SHP77 treated with DMSO at 0.1 percent for 48 hours (cell line): ENCODE data around the gene SMYD3.
A peak's percentile ranks its signal among the peaks of the same experiment; 100 is the strongest.
"Not testable (repeated sequence)": the region's sequence is repeated elsewhere in the genome, so short reads cannot be mapped to it uniquely, and the experiment has no call there.

ENCODE experiments used
- DNase-seq: peaks from one replicate; lab custom pipeline; 2025; lab: John Stamatoyannopoulos, UW

The SMYD3 gene

GRCh38 chr1:245835386-245835785 lies 671.7 kb downstream of the SMYD3 start:
- DNase-seq: no peak

DNA sequence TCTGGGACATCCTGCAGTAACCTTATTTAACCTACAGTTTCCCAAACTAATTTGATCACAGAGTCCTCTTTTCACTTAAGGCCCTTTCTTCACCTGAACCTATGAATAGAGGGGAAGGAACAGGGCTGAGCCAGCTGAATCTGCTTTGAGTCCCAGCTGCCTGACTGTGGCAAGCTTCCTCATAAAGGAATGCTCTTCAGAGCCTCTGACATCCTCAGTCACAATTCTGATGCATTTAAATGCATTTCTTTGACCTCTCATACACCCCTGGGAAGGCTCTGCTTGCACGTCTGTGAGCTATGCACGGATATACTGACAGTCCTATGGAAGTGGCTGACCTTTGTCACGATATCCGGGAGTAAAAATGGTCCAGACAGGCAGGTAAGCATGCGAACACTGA lies 673.1 kb downstream of the SMYD3 start:
- no peak for DNase-seq

GRCh38 chr1:245832771-245833527 lies 674.1 kb downstream of the SMYD3 start:
- DNase-seq: no peak

DNA sequence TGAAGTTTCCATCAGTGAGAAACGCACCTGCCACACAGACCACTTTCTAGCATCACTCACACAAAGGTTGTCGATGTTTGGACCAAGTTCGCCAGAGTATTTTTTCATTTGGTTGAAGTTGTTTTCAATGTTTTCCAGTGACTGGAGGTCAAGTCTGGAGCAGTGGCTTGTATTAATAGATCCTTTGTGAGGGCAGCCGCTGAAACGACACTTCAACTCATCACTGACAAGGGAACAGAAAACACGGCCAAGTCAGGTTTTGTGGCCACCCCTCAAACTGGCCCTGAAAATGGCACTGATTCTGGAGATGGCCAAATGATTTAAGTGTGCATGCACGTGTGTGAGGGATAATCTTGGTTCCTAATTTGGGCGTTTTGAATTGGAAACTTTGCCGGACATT lies 675.6 kb downstream of the SMYD3 start:
- no peak for DNase-seq

GRCh38 chr1:245829826-245830225 lies 677.3 kb downstream of the SMYD3 start:
- DNase-seq: no peak

DNA sequence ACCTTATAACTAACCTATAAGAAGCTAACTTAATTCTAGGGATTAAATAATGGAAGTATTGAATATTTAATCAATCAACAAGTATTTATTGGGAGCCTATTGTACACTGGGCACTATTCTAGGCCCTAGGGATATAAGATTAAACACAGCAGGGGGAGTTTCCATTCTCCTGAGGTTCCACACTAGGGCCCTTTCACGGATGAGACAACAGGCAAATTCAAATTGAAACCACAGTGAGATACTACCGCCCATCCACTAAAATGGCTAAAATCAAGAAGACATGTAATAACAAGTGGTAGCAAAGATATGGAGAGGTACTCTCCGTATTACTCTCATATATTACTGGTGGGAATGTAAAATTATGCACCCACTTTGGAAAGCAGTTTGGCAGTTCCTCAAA lies 677.9 kb downstream of the SMYD3 start:
- DNase-seq: no peak

DNA sequence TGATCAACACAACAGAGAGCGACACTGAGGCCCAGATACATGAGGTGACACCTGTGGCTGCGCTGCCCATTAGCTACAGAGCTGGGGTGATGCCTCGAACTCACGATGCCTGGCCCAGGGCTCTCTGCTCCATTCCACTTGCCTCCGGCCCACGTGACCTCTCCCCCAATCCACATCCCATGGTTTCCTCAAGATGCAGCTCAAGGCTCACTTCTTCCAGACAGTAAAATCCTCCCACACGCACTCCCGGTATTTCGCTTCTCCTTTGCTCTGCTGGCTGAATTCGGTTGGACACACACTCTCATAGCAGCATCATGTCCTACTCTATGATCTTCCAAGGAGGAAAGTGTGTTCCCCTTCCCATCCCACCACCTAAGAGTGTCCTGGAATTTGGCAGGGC lies 679.8 kb downstream of the SMYD3 start:
- DNase-seq: no peak

- no peak for DNase-seq
These were observed 681.8 kb downstream of the SMYD3 start for GRCh38 chr1:245825128-245825901.

GRCh38 chr1:245823408-245824147 lies 683.5 kb downstream of the SMYD3 start:
- no peak for DNase-seq

- no peak for DNase-seq
These were observed 684.1 kb downstream of the SMYD3 start for GRCh38 chr1:245822996-245823395.

DNA sequence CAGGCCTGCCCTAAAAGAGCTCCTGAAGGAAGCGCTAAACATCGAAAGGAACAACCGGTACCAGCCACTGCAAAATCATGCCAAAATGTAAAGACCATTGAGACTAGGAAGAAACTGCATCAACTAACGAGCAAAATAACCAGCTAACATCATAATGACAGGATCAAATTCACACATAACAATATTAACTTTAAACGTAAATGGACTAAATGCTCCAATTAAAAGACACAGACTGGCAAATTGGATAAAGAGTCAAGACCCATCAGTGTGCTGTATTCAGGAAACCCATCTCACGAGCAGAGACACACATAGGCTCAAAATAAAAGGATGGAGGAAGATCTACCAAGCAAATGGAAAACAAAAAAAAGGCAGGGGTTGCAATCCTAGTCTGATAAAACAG lies 688.7 kb downstream of the SMYD3 start:
- DNase-seq: not testable (repeated sequence)

- DNase-seq: peak; percentile 4
These were observed 690.6 kb downstream of the SMYD3 start for GRCh38 chr1:245816496-245816895.

DNA sequence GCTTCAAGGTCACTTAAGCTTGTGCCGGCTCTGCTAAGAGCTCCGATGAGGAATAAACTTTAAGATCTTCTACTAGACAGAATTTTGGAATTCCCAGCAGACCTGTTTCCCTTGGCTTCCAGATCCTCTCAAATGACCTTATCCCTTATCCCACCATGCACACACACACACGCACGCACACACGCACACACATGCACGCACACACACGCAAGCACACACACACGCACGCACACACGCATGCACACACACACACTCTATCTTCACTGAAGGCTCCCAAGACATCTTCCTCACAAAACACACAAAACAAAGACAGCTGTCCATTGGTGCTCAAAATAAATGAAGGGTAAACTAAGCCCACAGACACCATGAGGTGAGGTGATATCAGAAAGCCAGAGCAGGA lies 692.4 kb downstream of the SMYD3 start:
- no peak for DNase-seq

- DNase-seq: no peak
These were observed 694.8 kb downstream of the SMYD3 start for GRCh38 chr1:245812278-245812677.

DNA sequence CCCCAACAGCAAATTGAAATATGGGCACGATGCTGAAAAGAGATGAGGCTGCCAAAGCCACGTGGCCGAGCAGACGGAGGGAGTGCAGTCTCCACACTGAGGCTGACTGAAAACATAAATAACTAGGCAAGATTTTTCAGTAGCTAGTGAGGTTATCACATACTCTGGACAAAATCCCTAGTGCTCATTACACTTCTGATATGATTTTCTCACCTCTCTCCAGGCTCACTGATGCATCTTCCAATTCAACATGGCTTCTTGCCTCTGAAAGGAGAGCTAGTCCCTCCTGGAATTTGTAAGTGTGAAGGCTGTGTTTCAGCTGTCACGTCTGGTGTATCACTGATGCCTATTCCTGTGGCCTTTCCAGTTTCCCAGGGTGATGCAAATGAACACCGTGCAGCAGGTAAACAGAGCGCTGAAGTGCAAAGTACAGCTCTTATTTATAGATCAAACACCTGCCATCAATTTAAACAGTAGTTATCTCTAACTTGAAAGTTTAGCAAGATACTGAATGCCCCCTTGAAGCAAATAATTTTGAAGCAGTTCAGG lies 696.2 kb downstream of the SMYD3 start:
- peak; percentile 1 for DNase-seq

GRCh38 chr1:245810181-245810769 lies 696.8 kb downstream of the SMYD3 start:
- no peak for DNase-seq

DNA sequence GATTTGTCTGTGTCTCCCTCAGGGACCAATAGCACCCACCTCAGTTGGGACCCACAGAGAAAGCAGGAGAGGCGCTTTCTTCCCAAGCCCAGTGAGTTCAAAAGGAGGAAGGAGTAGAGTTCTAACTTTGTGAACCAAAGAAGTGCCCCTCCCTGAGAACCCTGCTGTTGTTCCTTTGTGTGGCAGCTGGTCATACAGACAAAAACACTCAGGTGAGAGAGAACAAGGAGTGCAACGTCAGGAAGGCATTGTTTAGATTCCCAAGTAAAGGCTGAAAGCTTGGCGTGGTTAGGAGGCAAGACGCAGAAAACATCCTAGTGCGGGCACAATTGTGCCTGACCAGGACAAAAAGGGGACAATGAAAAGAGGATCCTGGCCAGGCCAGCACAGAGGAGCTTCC lies 697.7 kb downstream of the SMYD3 start:
- no peak for DNase-seq

DNA sequence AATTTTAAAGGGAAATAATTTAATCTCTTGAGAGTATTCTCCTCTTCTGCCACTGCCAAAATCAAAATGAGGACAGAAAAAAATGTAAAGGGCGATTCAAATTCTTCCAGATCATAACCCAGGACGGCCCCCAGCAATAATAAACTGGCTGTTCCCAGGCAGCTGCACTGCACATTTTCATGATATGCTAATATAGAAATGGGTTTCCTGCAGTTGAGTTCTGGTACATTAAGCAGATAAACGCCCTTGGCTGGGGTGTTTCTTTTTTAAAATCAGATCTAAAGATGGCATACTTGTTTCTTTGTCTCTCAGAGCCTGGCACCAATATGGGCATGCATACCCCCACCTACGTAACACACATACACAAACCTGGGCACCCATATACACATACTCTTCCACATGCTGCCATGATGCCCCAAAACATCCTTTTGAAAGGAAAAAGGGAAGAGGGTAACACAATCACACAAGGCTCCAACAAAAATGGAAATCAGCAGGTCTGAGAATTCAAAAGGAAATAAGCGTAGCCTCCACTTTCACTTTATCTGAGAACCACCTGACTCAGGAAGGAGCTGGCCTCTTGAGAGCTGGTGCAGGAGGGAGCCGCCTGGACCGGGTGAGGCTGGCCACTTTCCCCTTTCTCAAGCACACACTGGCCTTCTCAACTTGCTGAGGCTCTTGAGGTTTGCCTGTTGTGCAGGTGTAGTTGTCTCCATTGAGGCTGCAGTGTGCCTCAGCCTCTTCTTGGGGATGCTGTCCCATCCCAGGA lies 698.9 kb downstream of the SMYD3 start:
- no peak for DNase-seq

DNA sequence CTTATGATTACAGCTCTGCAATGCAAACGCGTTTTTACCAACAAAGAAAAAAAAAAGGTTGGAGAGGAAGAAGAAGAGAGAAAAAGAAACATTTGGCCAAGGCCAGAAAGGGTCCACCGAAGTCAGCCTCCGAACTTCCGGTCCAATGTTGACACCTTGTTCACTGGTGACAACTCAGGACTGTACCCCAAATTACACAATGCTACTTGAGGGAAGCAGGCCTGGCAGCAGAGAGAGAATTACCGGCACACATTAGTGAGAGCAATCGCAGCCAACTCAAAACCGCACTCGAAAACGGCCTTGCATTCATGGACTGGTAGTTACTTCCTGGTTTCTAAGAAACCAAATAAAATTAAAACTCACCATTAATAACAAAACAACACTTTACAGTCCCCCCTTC lies 699.8 kb downstream of the SMYD3 start:
- no peak for DNase-seq

GRCh38 chr1:245805532-245805931 lies 701.5 kb downstream of the SMYD3 start:
- DNase-seq: no peak

DNA sequence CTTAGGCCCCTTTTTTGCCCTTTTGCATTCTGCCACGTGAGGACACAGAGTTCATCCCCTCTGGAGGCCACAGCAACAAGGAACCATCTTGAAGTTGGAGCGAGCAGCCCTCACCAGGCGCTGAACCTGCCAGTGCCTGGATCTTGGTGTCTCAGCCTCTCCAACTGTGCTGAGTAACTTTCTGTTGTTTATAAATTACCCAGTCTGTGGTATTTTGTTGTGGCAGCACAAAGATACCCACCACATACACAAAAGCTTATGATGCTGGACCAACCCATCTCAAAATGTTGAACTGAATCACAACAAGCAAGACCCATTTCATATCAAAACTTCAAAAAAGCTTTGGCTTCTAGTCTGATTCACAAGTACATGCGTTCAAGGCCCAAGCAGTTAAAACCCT lies 702.4 kb downstream of the SMYD3 start:
- no peak for DNase-seq
